Measurements from ENCODE around the gene OPRD1.
A peak's percentile ranks its signal among the peaks of the same experiment; 100 is the strongest.
"Not testable (repeated sequence)": the region's sequence is repeated elsewhere in the genome, so short reads cannot be mapped to it uniquely, and the experiment has no call there.

OPRD1 gene

GRCh38 chr1:28807986-28808385, 4.0 kb upstream of the OPRD1 start:
- no peak for TF ChIP-seq Cebpa-rat (IDR thresholded peaks at IDR 0.05)
- peaks cover 34 to 44% (median 43%) of the 10 kb centered on the region in 11 experiments for H3K27me3 ChIP-seq
- no peaks in the 10 kb centered on the region for H3K36me3 ChIP-seq
- H3K9me3 ChIP-seq (replicated peaks in 1 of 11), result peaks cover 0 to 17% (median 5%) of the 10 kb centered on the region in 11 experiments; a peak in 8 of 22 replicates
- H3K4me3 ChIP-seq, result no peak overlapping the region
- peaks cover 0 to 20% (median 0%) of the 10 kb centered on the region in 11 experiments; a peak in 6 of 22 replicates for H4K20me1 ChIP-seq
- no peak overlapping the region for H3K27ac ChIP-seq
- peaks cover 7 to 26% (median 20%) of the 10 kb centered on the region in 10 experiments; a peak in 17 of 20 replicates for H3K4me1 ChIP-seq
- no peak overlapping the region for H3K4me2 ChIP-seq
- H3K9ac ChIP-seq, result no peak overlapping the region

GRCh38 chr1:28811369-28811765, 603 bp upstream of the OPRD1 start:
- no peaks in the 10 kb centered on the region for H3K9me3 ChIP-seq (replicated peaks in 1 of 11)
- peaks cover 0 to 21% (median 0%) of the 10 kb centered on the region in 11 experiments; a peak in 7 of 22 replicates for H4K20me1 ChIP-seq
- H3K4me3 ChIP-seq, result no peak overlapping the region
- no peak overlapping the region for H3K9ac ChIP-seq
- TF ChIP-seq Cebpa-rat (IDR thresholded peaks at IDR 0.05), result no peak
- peaks cover 0 to 26% (median 11%) of the 10 kb centered on the region in 10 experiments; a peak in 13 of 20 replicates for H3K4me1 ChIP-seq
- peaks cover 62 to 78% (median 73%) of the 10 kb centered on the region in 11 experiments for H3K27me3 ChIP-seq
- no peak overlapping the region for H3K27ac ChIP-seq
- H3K36me3 ChIP-seq, result no peaks in the 10 kb centered on the region
- H3K4me2 ChIP-seq, result peak overlapping the region in 1 of 11 experiments; percentile 76; a peak in 1 of 22 replicates

GRCh38 chr1:28812669-28813468, 899 bp downstream of the OPRD1 start:
- Histone ChIP-seq H3K9ac (no peak overlapping the region), H3K4me3 (peak overlapping the region in 3 of 10 experiments; percentile 32 to 42 (median 37); a peak in 3 of 20 replicates), H3K4me2 (peak overlapping the region in 1 of 11 experiments; percentile 76; a peak in 2 of 22 replicates), H3K27me3 (peaks cover 62 to 84% (median 77%) of the 10 kb centered on the region in 11 experiments), H3K4me1 (peaks cover 0 to 26% (median 11%) of the 10 kb centered on the region in 10 experiments; a peak in 13 of 20 replicates), H4K20me1 (peaks cover 0 to 21% (median 0%) of the 10 kb centered on the region in 11 experiments; a peak in 7 of 22 replicates), H3K36me3 (no peaks in the 10 kb centered on the region), H3K9me3 (replicated peaks in 1 of 11) (no peaks in the 10 kb centered on the region), H3K27ac (no peak overlapping the region)
- no peak for TF ChIP-seq Cebpa-rat (IDR thresholded peaks at IDR 0.05)

GRCh38 chr1:28813931-28814465, 2.0 kb downstream of the OPRD1 start:
- no peak for TF ChIP-seq Cebpa-rat (IDR thresholded peaks at IDR 0.05)
- no peak overlapping the region for H3K4me3 ChIP-seq
- no peaks in the 10 kb centered on the region for H3K9me3 ChIP-seq (replicated peaks in 1 of 11)
- peaks cover 62 to 80% (median 74%) of the 10 kb centered on the region in 11 experiments for H3K27me3 ChIP-seq
- no peak overlapping the region for H3K27ac ChIP-seq
- peaks cover 0 to 21% (median 0%) of the 10 kb centered on the region in 11 experiments; a peak in 7 of 22 replicates for H4K20me1 ChIP-seq
- H3K9ac ChIP-seq, result no peak overlapping the region
- H3K4me2 ChIP-seq, result no peak overlapping the region
- peaks cover 0 to 26% (median 11%) of the 10 kb centered on the region in 10 experiments; a peak in 13 of 20 replicates for H3K4me1 ChIP-seq
- no peaks in the 10 kb centered on the region for H3K36me3 ChIP-seq

GRCh38 chr1:28815533-28816185, 3.7 kb downstream of the OPRD1 start:
- Histone ChIP-seq H4K20me1 (peaks cover 0 to 21% (median 0%) of the 10 kb centered on the region in 11 experiments; a peak in 7 of 22 replicates), H3K27ac (no peak overlapping the region), H3K36me3 (no peaks in the 10 kb centered on the region), H3K4me2 (peak overlapping the region in 7 of 11 experiments; percentile 3 to 38 (median 17); a peak in 8 of 22 replicates), H3K4me1 (peaks cover 6 to 39% (median 17%) of the 10 kb centered on the region in 10 experiments; a peak in 16 of 20 replicates), H3K9ac (no peak overlapping the region), H3K4me3 (no peak overlapping the region), H3K9me3 (replicated peaks in 1 of 11) (no peaks in the 10 kb centered on the region), H3K27me3 (peaks cover 48 to 63% (median 58%) of the 10 kb centered on the region in 11 experiments)
- no peak for TF ChIP-seq Cebpa-rat (IDR thresholded peaks at IDR 0.05)

GRCh38 chr1:28817133-28817532, 5.2 kb downstream of the OPRD1 start:
- no peak overlapping the region for H3K4me2 ChIP-seq
- no peak overlapping the region for H3K27ac ChIP-seq
- no peaks in the 10 kb centered on the region for H3K36me3 ChIP-seq
- peaks cover 34 to 48% (median 43%) of the 10 kb centered on the region in 11 experiments for H3K27me3 ChIP-seq
- H4K20me1 ChIP-seq, result peaks cover 0 to 15% (median 0%) of the 10 kb centered on the region in 11 experiments; a peak in 7 of 22 replicates
- H3K4me1 ChIP-seq, result peaks cover 3 to 30% (median 13%) of the 10 kb centered on the region in 10 experiments; a peak in 16 of 20 replicates
- H3K9me3 ChIP-seq (replicated peaks in 1 of 11), result no peaks in the 10 kb centered on the region
- no peak overlapping the region for H3K4me3 ChIP-seq
- TF ChIP-seq Cebpa-rat (IDR thresholded peaks at IDR 0.05), result no peak
- H3K9ac ChIP-seq, result no peak overlapping the region

- Histone ChIP-seq H3K4me2 (no peak overlapping the region), H3K27ac (no peak overlapping the region), H3K36me3 (no peaks in the 10 kb centered on the region), H3K4me1 (peaks cover 0 to 23% (median 12%) of the 10 kb centered on the region in 10 experiments; a peak in 14 of 20 replicates), H3K4me3 (no peak overlapping the region), H3K9ac (no peak overlapping the region), H4K20me1 (peaks cover 0 to 8% (median 0%) of the 10 kb centered on the region in 11 experiments; a peak in 4 of 22 replicates), H3K27me3 (peaks cover 15 to 29% (median 24%) of the 10 kb centered on the region in 11 experiments), H3K9me3 (replicated peaks in 1 of 11) (no peaks in the 10 kb centered on the region)
- TF ChIP-seq Cebpa-rat (IDR thresholded peaks at IDR 0.05), result no peak
Observed at GRCh38 chr1:28819020-28819419, 7.0 kb downstream of the OPRD1 start.

GRCh38 chr1:28822799-28823198, 10.8 kb downstream of the OPRD1 start:
- Histone ChIP-seq H3K9ac (no peak overlapping the region), H3K36me3 (no peaks in the 10 kb centered on the region), H4K20me1 (no peaks in the 10 kb centered on the region), H3K4me1 (peaks cover 0 to 20% (median 10%) of the 10 kb centered on the region in 10 experiments; a peak in 11 of 20 replicates), H3K27ac (no peak overlapping the region), H3K9me3 (replicated peaks in 1 of 11) (no peaks in the 10 kb centered on the region), H3K4me2 (no peak overlapping the region), H3K4me3 (no peak overlapping the region), H3K27me3 (no peaks in the 10 kb centered on the region)
- no peak for TF ChIP-seq Cebpa-rat (IDR thresholded peaks at IDR 0.05)

- not testable (repeated sequence) for H3K9ac ChIP-seq; H3K27me3 ChIP-seq; H3K9me3 ChIP-seq (replicated peaks in 1 of 11); H3K27ac ChIP-seq; H3K4me3 ChIP-seq; H3K4me2 ChIP-seq; H3K36me3 ChIP-seq; H4K20me1 ChIP-seq
- H3K4me1 ChIP-seq, result peaks cover 0 to 20% (median 10%) of the 10 kb centered on the region in 10 experiments; a peak in 11 of 20 replicates
Observed at GRCh38 chr1:28824061-28824460, 12.1 kb downstream of the OPRD1 start.

- H3K27me3 ChIP-seq; H3K27ac ChIP-seq; H3K4me1 ChIP-seq; H3K4me3 ChIP-seq; H3K9me3 ChIP-seq (replicated peaks in 1 of 11); H3K36me3 ChIP-seq; H3K4me2 ChIP-seq; H4K20me1 ChIP-seq; H3K9ac ChIP-seq: not testable (repeated sequence)
Observed at GRCh38 chr1:28828227-28828858, 16.4 kb downstream of the OPRD1 start.

Measured in BLaER1 treated with 17β-estradiol and CSF1 and Interleukin-3, amounts not matched to agents 10 nM and 100 nM (cell line).